Activated CD8-positive, alpha-beta T cell treated with anti-CD3 and anti-CD28 coated beads for 36 hours (primary cell): ENCODE measurements around the gene ZNF366. TPM values are rescaled to one million over a fixed set of nuclear protein-coding genes. Genes with fewer than 3 reads are reported as not detected.

ENCODE experiments used
- ATAC-seq: fragments of 200-7000 bp; cut with Tn5 transposase; one replicate; pipeline ENCODE4 v1.10.0; 2021; ENCODE audit warnings: mild to moderate bottlenecking, moderate library complexity
- CTCF ChIA-PET: fragments of 350-600 bp; sonication (Branson Sonifier 250); formaldehyde crosslinking; loops from one replicate; lab custom pipeline; 2021; ENCODE audit warnings: antibody characterized with exemption; lab: Charles Lee
- POLR2A ChIA-PET: fragments of 350-600 bp; sonication (Branson Sonifier 250); formaldehyde crosslinking; loops from one replicate; lab custom pipeline; 2021; ENCODE audit warnings: antibody characterized with exemption; lab: Charles Lee
- DNase-seq: peaks from one replicate; pipeline ENCODE4 v3.0.0-alpha.2; 2020
- H3K27ac Mint-ChIP-seq: one replicate; pipeline ENCODE4 v1.8.0; 2021; ENCODE audit warnings: mild to moderate bottlenecking, mixed read lengths
- H3K27me3 Mint-ChIP-seq: one replicate; pipeline ENCODE4 v1.8.0; 2021; ENCODE audit warnings: mixed read lengths
- H3K36me3 Mint-ChIP-seq: one replicate; pipeline ENCODE4 v1.8.0; 2021; ENCODE audit warnings: low read depth, mixed read lengths
- H3K4me1 Mint-ChIP-seq: one replicate; pipeline ENCODE4 v1.8.0; 2021; ENCODE audit warnings: low read depth, mixed read lengths
- H3K4me3 Mint-ChIP-seq: one replicate; pipeline ENCODE4 v1.8.0; 2021; ENCODE audit warnings: mild to moderate bottlenecking, moderate library complexity, mixed read lengths
- H3K9me3 Mint-ChIP-seq: one replicate; pipeline ENCODE4 v1.8.0; 2021; ENCODE audit warnings: mixed read lengths
- CTCF ChIP-seq: fragments of 200-600 bp; IDR thresholded peaks from one replicate; pipeline ENCODE4 v1.8.0; 2022; ENCODE audit warnings: antibody characterized with exemption, mild to moderate bottlenecking
- intact Hi-C: fragments of 100-400 bp; cut with micrococcal nuclease; formaldehyde crosslinking; loops from one replicate; pipeline ENCODE4 v1.10.0; 2022
- total RNA-seq, 2 experiments: library from RNA; stranded (reverse); gene quantifications; one replicate each; pipeline ENCODE4 v1.2.3, GENCODE V29; 2021

Gene ZNF366
- total RNA-seq, 2 experiments from 2014 or later: not detected

- no peak overlapping the region for H3K4me3 Mint-ChIP-seq
- no peak overlapping the region for H3K27ac Mint-ChIP-seq
- intact Hi-C loops: no loop called here
- H3K27me3 Mint-ChIP-seq: peaks cover 8% of the 10 kb centered on the region
- ChIA-PET POLR2A (no interaction called here), CTCF (no interaction called here)
- no peak for DNase-seq
- no peaks in the 10 kb centered on the region for H3K4me1 Mint-ChIP-seq
- H3K36me3 Mint-ChIP-seq: no peaks in the 10 kb centered on the region
- ATAC-seq: no peak
- H3K9me3 Mint-ChIP-seq: no peaks in the 10 kb centered on the region
- TF ChIP-seq CTCF: no peak
Measured at GRCh38 chr5:72497823-72498222, 9.4 kb downstream of the ZNF366 start.

GRCh38 chr5:72495410-72495809 is 11.8 kb downstream of the ZNF366 start:
- H3K27ac Mint-ChIP-seq: no peak overlapping the region
- H3K27me3 Mint-ChIP-seq: peaks cover 8% of the 10 kb centered on the region
- no peaks in the 10 kb centered on the region for H3K36me3 Mint-ChIP-seq
- ChIA-PET POLR2A (no interaction called here), CTCF (no interaction called here)
- DNase-seq: no peak
- ATAC-seq: no peak
- H3K9me3 Mint-ChIP-seq: no peaks in the 10 kb centered on the region
- no peak for TF ChIP-seq CTCF
- H3K4me1 Mint-ChIP-seq: no peaks in the 10 kb centered on the region
- intact Hi-C loops: no loop called here
- H3K4me3 Mint-ChIP-seq: no peak overlapping the region

GRCh38 chr5:72494623-72495124 is 12.5 kb downstream of the ZNF366 start:
- Mint-ChIP-seq H3K27me3 (peaks cover 8% of the 10 kb centered on the region), H3K36me3 (no peaks in the 10 kb centered on the region), H3K27ac (no peak overlapping the region), H3K4me3 (no peak overlapping the region), H3K4me1 (no peaks in the 10 kb centered on the region), H3K9me3 (no peaks in the 10 kb centered on the region)
- ATAC-seq (no peak), DNase-seq (no peak)
- CTCF ChIA-PET: no interaction called here
- intact Hi-C loops: no loop called here
- POLR2A ChIA-PET: no interaction called here
- no peak for TF ChIP-seq CTCF

- no peak for TF ChIP-seq CTCF
- no peaks in the 10 kb centered on the region for H3K4me1 Mint-ChIP-seq
- peaks cover 4% of the 10 kb centered on the region for H3K27me3 Mint-ChIP-seq
- H3K9me3 Mint-ChIP-seq: no peaks in the 10 kb centered on the region
- CTCF ChIA-PET: interaction anchor here (0.9 to 1.5 kb wide), 4 partner anchors 8 to 34 kb away, joined by 3 to 4 read pairs (median 3); no protein-coding TSS in a partner anchor
- POLR2A ChIA-PET: interaction anchor here (0.6 kb wide), 1 partner anchor 25 kb away, joined by 4 read pairs; no protein-coding TSS in a partner anchor
- H3K4me3 Mint-ChIP-seq: no peak overlapping the region
- intact Hi-C loops: no loop called here
- no peaks in the 10 kb centered on the region for H3K36me3 Mint-ChIP-seq
- H3K27ac Mint-ChIP-seq: no peak overlapping the region
- ATAC-seq: no peak
- no peak for DNase-seq
Measured at GRCh38 chr5:72489536-72489935, 17.7 kb downstream of the ZNF366 start.

GRCh38 chr5:72488756-72489155 is 18.5 kb downstream of the ZNF366 start:
- ATAC-seq: no peak
- no peak for TF ChIP-seq CTCF
- no peak overlapping the region for H3K27ac Mint-ChIP-seq
- ChIA-PET POLR2A (no interaction called here), CTCF (interaction anchor here (0.6 to 1.2 kb wide), 3 partner anchors 25 to 76 kb away, joined by 3 read pairs; no protein-coding TSS in a partner anchor)
- no peaks in the 10 kb centered on the region for H3K4me1 Mint-ChIP-seq
- no peak overlapping the region for H3K4me3 Mint-ChIP-seq
- intact Hi-C loops: no loop called here
- DNase-seq: no peak
- H3K36me3 Mint-ChIP-seq: no peaks in the 10 kb centered on the region
- H3K27me3 Mint-ChIP-seq: peaks cover 1% of the 10 kb centered on the region
- H3K9me3 Mint-ChIP-seq: no peaks in the 10 kb centered on the region
